Neutrophil (primary cell): Measurements from ENCODE around the gene STBD1.

Experiments used
- H3K27ac ChIP-seq: fragments of 200-600 bp; sonication (generic); 2 replicates; pipeline ENCODE4 v1.5.1; 2016; ENCODE audit warnings: mild to moderate bottlenecking, moderate library complexity
- H3K27me3 ChIP-seq: fragments of 200-600 bp; sonication (generic); 2 replicates; pipeline ENCODE4 v1.6.0; 2016; ENCODE audit warnings: mild to moderate bottlenecking
- H3K36me3 ChIP-seq: fragments of 200-600 bp; sonication (generic); 2 replicates; pipeline ENCODE4 v1.5.1; 2017
- H3K4me1 ChIP-seq, 2 experiments: fragments of 200-600 bp in 1 of 2; sonication (generic) in 1 of 2; 1 replicate in 1 of 2; 2 replicates in 1 of 2; pipeline versions ENCODE4 v1.5.1 to v1.6.1; 2013 to 2016; ENCODE audit warnings: low read depth in 1 of 2, low read length in 1 of 2, mild to moderate bottlenecking in 1 of 2, moderate library complexity in 1 of 2; ENCODE audit not compliant: control insufficient read depth in 1 of 2, insufficient read depth in 1 of 2
- H3K4me3 ChIP-seq, 2 experiments: fragments of 200-600 bp in 1 of 2; sonication (generic) in 1 of 2; 1 replicate in 1 of 2; 2 replicates in 1 of 2; pipeline ENCODE4 v1.5.1; 2013 to 2016; ENCODE audit warnings: low read depth in 1 of 2, low read length in 1 of 2, mild to moderate bottlenecking in 1 of 2, moderate library complexity in 1 of 2
- H3K9me3 ChIP-seq: fragments of 200-600 bp; sonication (generic); 2 replicates; pipeline ENCODE4 v1.5.1; 2016
- TF ChIP-seq, protein P1 (sequence below): fragments of 200-600 bp; sonication (generic); IDR thresholded peaks from 2 replicates; pipeline ENCODE4 v1.5.1; 2016; ENCODE audit warnings: antibody characterized with exemption

Gene STBD1

DNA sequence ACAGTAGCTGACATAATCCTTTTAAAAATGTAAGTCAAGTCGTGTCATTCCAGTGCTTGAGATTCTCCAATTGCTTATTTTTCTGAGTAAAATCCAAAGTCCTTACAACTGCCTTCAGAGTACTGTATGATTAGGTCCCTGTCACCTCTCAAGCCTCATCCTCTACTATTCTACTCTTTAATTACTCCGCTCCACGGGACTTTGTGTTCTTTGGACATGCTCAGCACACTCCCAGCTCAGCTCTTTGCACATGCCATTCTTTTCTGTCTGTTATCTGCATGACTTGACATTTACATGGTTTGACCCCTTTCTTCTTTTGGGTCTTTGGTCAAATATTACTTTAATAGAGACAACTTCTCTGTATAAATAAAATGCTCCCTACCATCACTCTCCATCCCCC, 39.9 kb upstream of the STBD1 start:
- H3K36me3 ChIP-seq: no peaks in the 10 kb centered on the region
- H3K27ac ChIP-seq: no peak overlapping the region
- H3K9me3 ChIP-seq: no peaks in the 10 kb centered on the region

DNA sequence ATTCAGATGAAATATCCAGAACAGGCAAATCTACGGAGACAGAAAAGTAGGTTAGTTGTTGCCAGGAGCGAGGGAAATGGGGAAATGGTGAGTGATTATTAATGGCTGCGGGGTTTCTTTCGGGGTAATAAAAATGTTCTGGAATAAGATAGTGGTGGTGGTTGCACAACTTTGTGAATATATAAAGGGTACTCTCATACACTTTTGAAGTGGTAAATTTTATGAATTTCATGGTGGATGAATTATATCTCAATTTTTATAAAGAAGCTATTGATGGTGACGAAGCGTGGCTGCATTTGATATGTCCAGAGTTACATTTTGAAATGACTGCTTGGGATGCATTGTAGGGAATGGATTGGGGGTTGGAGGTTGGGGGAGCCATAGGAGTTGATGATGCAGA, 38.7 kb upstream of the STBD1 start:
- Histone ChIP-seq H3K4me1 (peaks cover 21 to 22% of the 10 kb centered on the region in 2 experiments), H3K36me3 (no peaks in the 10 kb centered on the region), H3K4me3 (no peak overlapping the region), H3K9me3 (no peaks in the 10 kb centered on the region), H3K27me3 (no peaks in the 10 kb centered on the region), H3K27ac (no peak overlapping the region)
- TF ChIP-seq, protein P1, sequence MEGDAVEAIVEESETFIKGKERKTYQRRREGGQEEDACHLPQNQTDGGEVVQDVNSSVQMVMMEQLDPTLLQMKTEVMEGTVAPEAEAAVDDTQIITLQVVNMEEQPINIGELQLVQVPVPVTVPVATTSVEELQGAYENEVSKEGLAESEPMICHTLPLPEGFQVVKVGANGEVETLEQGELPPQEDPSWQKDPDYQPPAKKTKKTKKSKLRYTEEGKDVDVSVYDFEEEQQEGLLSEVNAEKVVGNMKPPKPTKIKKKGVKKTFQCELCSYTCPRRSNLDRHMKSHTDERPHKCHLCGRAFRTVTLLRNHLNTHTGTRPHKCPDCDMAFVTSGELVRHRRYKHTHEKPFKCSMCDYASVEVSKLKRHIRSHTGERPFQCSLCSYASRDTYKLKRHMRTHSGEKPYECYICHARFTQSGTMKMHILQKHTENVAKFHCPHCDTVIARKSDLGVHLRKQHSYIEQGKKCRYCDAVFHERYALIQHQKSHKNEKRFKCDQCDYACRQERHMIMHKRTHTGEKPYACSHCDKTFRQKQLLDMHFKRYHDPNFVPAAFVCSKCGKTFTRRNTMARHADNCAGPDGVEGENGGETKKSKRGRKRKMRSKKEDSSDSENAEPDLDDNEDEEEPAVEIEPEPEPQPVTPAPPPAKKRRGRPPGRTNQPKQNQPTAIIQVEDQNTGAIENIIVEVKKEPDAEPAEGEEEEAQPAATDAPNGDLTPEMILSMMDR: no peak

More for the DNA sequence above, 39.9 kb upstream of the STBD1 start:
- Histone ChIP-seq H3K27me3 (no peaks in the 10 kb centered on the region), H3K4me3 (no peak overlapping the region), H3K4me1 (peaks cover 10% of the 10 kb centered on the region in 2 experiments)
- TF ChIP-seq, protein P1: no peak

DNA sequence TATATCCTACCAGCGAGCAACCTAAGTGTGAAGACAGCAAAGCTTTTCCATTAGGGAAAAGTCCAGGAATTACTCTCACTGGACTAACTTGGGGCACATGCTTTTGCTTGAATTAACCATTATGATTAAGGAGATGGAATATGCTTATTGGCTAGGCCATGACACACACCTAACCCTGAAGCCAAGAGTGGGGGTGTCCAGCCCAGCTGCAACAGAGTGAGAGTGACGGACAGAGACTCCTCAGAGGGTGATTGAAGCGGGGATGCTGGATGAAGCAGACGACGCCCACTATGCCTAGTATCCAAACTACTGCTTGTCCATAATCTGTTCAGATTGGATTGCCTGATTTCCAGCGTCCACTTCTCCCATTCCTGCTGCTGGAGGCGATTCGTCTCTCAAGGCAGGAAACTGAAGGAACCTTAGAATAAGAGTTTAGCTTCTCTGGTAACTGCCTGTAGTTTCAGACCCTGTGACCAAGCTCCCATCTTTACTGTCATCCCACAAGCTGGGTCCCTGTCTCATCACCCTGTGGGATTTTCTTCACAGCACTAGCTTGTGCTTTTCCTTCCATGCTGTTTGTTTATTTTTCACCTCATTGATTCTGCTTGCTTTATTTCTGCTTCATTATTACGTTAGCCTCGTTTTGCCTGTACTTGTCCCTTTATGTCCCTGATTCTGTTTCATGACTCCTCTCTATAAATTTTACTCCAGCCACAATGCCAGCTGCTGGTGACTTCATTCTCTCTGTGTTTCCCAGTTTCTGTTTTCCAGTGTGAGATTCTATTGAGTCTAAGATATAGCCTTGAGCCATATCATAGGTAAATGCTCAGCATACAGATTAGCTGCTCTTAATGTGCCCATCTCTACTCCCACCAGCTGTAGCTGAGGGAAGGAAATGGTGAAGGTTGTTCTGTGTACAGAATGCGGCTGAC, 36.0 kb upstream of the STBD1 start:
- TF ChIP-seq, protein P1: no peak
- no peak overlapping the region for H3K4me3 ChIP-seq
- H3K27ac ChIP-seq: no peak overlapping the region
- H3K27me3 ChIP-seq: no peaks in the 10 kb centered on the region
- peaks cover 33 to 36% of the 10 kb centered on the region in 2 experiments for H3K4me1 ChIP-seq
- no peaks in the 10 kb centered on the region for H3K36me3 ChIP-seq
- no peaks in the 10 kb centered on the region for H3K9me3 ChIP-seq

DNA sequence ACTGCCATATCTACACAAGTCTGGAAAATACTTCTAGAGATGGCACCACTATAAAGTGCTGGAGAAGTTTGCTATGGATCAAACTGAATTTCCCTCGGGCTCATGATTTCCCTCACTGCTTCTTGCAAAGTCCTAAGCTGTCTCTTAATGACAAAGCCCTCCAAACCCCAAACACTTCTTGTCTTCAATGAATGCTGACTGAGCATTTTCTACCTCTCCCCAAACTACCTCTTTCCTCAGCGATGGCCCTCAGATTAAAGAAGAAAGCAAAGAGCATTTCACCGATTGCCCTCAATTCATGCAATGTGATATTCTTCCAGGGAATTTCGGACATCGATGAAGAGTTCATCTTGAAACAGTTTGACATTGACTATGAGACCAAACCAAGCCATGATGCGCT, 35.3 kb upstream of the STBD1 start:
- Histone ChIP-seq H3K9me3 (no peaks in the 10 kb centered on the region), H3K4me1 (peaks cover 39 to 43% of the 10 kb centered on the region in 2 experiments), H3K27ac (no peak overlapping the region), H3K27me3 (no peaks in the 10 kb centered on the region), H3K4me3 (no peak overlapping the region), H3K36me3 (no peaks in the 10 kb centered on the region)
- TF ChIP-seq, protein P1: no peak

DNA sequence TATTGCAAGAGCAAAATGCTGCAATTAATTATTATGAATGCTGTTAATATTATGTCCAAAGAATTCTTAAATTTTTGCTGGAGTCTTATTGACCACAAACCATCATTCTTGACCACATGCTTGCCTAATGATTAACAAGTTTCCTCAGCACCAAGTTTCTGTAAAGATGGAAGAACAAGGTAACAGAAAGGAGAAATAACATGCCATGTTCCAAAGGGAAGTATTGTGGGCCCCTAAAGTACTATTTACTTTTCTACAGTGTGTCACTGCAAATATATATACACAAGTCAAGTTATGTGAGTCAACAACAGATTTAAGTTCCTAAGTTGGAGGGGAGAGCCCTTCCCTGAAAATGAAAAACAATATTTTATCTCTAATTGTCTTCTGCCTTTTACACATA, 34.5 kb upstream of the STBD1 start:
- no peaks in the 10 kb centered on the region for H3K9me3 ChIP-seq
- TF ChIP-seq, protein P1: no peak
- H3K4me1 ChIP-seq: peaks cover 46 to 51% of the 10 kb centered on the region in 2 experiments
- H3K27me3 ChIP-seq: no peaks in the 10 kb centered on the region
- H3K27ac ChIP-seq: no peak overlapping the region
- no peaks in the 10 kb centered on the region for H3K36me3 ChIP-seq
- H3K4me3 ChIP-seq: no peak overlapping the region
